Measurements from ENCODE around the gene HRG.

HRG gene

DNA sequence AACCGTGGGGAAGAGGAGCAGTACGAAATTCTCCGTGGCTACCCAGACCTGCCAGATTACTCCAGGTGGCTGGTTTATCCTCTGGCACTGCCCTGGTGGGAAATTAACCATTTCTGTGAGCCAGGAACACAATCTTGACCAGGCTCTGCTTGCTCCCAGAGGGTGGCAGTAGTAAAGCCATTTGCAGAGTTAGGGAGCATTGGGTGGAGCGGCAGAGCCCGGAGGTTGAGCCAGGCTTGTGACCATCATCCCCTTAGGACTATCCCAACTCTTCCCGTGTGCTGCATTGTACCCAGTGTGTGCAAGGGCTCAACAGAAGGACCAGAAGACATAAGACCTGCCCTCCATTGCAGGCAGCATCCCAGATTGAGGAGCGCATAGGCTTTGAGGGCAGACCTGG, 56.6 kb downstream of the HRG start:
- no peak for FAIRE-seq
- DNase-seq (ENCODE audit: low spot score), result no peak

DNA sequence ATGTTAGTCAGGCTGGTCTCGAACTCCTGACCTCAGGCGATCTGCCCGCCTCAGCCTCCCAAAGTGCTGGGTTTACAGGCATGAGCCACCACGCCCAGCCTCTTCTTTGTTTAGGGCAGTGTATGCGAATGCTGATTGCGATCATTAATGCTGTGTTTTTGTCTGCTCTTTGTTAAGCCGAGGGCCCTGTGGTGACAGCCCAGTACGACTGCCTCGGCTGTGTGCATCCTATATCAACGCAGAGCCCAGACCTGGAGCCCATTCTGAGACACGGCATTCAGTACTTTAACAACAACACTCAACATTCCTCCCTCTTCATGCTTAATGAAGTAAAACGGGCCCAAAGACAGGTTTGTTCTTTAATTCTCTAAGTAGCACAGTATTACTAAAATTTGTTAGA, 59.1 kb downstream of the HRG start:
- FAIRE-seq (no peak), DNase-seq (ENCODE audit: low spot score) (no peak)

Measured in RCC 7860 (cell line).